AG09319 (cell line): ENCODE measurements around the gene KIAA1191.

Source experiments
- DNase-seq: peaks from one replicate; pipeline ENCODE4 v3.0.0-alpha.2; 2010; ENCODE audit warnings: low read depth; ENCODE audit errors: extremely low read depth
- CTCF ChIP-seq: IDR thresholded peaks from 2 replicates; pipeline ENCODE4 v1.5.1; 2011; ENCODE audit warnings: low read depth, mild to moderate bottlenecking, inconsistent platforms, low read length, moderate library complexity

Gene KIAA1191

DNA sequence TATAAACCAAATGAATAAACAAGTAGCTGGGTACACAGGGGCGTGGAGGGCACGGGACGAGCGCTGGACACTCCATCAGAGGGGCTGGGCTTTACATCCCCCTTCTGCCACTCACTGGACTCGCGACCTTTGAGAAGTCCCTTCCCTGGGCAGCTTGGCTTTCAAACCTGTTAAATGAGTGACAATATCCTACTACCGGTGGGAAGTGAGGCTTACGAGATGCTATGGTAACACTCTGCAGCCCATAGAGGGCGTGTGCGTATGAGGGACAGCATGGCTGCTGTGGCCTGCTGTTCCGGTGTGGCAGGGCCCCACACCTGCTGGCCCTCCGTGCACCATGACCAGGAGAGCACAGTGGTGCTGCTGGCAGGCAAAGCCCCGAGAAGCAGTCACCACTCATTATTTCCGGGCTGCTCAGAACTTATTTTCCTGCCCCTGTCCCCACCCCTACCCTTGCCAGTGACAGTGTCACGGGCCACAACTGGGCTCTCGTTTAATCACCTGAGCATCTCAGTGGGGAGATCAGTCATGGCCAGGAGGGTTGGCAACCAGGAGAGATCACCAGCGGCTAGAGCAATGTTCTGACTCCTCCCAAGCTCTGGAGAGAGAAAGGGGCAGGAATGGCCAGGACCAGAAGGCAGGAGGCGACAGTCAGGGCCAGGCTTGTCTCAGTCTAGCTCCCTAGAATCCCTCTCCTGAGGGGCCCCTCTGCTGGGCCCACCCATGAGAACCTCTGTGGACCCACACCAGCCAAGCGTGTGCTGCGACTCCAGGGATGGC, 44.3 kb upstream of the KIAA1191 start:
- no peak for DNase-seq
- no peak for TF ChIP-seq CTCF

GRCh38 chr5:176401281-176402205, 40.0 kb upstream of the KIAA1191 start:
- no peak for DNase-seq
- no peak for TF ChIP-seq CTCF

GRCh38 chr5:176400382-176401156, 39.0 kb upstream of the KIAA1191 start:
- no peak for TF ChIP-seq CTCF
- DNase-seq: no peak

DNA sequence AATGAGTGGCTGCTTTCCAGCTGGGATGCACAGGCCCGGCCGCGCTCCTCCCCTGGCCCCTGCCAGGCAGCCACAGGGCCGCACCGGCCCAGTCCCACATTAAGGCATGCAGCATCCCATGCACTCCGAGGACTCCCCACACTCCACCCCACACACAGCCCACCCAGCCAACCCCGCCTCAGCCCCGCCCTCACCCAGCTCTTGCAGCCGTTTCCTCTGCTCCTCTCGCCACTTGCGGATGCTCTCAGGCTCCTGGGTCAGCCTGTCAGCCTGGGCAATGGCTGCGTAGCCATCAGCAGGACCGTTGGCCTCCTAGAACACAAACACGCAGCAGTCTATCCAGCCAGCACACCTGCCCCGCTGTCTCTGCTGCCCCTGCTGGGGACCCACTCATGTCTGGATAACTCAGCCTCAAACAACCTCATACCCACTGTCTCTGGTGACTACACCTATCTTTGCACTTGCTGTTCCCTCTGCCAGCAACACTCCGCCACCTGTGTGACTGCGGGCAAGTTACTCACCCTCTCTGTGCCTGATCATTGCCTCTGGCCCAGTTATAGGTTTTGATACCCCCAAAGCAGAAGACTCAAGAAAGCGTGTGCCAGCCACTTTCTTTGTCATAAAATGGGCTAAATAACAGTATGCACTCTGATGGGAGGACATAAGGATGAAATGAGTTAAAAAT, 36.3 kb upstream of the KIAA1191 start:
- no peak for TF ChIP-seq CTCF
- DNase-seq: no peak

DNA sequence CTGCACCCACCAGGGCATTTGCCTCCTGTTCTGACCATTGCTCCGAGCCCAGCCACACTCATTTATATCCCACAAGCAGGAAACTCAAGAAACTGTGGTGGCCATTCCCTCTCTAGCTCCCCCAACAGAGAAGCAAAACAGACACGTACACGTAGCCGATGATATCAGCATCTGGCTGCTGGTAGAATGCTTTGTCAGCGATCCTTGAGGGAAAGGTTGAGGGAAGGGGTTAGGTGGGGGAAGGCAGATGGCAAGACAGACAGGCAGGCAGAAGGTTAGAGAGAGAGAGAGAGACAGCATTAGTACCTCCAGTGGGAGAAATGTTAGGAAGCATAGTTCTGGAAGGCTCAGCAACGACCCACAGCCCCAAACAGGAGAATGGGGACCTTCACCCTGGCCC, 34.8 kb upstream of the KIAA1191 start:
- DNase-seq: no peak
- TF ChIP-seq CTCF: no peak

GRCh38 chr5:176394881-176395675, 33.5 kb upstream of the KIAA1191 start:
- DNase-seq: no peak
- TF ChIP-seq CTCF: no peak
